ENCODE data around the gene TFF1. TPM values are rescaled to one million over a fixed set of nuclear protein-coding genes. Genes with fewer than 3 reads are reported as not detected.

TFF1 gene
- total RNA-seq, 1 donor from 2014 or later, result not detected

- no peak for DNase-seq (ENCODE audit: low read depth)
Observed at GRCh38 chr21:42382915-42383314, 16.6 kb upstream of the TFF1 start.

- DNase-seq (ENCODE audit: low read depth), result peak; percentile 19
Observed at GRCh38 chr21:42381347-42381984, 15.1 kb upstream of the TFF1 start.

- DNase-seq (ENCODE audit: low read depth), result no peak
Observed at GRCh38 chr21:42379426-42380215, 13.3 kb upstream of the TFF1 start.

DNA sequence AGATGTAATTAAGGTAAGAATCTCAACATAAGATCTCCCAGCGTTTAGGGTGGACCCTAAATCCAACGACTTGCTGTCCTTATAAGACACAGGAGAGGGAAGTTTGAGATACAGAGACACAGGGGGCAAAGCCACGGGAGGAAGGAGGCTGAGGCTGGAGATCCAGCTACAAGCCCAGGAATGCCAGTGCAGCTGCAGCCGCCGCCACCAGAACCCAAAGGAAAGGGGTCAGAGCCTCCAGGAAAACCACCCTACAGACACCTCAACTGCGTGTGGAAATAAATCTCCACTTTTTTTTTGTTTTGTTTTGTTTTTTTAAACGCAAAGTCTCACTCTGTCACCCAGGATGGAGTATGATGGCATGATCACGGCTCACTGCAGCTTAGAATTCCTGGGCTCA is 12.1 kb upstream of the TFF1 start:
- no peak for DNase-seq (ENCODE audit: low read depth)

DNA sequence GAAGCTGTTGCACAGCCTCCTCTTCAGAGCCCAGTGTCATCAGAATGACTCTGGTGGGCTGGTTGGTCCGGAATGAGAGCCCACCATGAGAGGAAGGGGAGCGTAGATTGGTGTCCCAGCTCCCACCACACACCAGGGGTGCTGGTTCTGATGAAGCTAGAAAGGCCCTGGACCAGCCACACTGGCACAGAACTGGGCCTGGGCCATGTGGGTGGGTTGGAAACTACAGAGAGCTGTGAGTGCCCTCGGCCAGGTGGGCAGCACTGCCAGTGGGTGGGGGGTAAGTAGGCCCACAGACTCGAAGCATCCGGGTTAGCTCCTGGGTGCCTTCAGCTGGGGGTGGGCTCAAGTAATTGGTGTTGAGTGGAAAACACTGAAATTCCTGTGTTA is 11.6 kb upstream of the TFF1 start:
- DNase-seq (ENCODE audit: low read depth), result no peak

DNA sequence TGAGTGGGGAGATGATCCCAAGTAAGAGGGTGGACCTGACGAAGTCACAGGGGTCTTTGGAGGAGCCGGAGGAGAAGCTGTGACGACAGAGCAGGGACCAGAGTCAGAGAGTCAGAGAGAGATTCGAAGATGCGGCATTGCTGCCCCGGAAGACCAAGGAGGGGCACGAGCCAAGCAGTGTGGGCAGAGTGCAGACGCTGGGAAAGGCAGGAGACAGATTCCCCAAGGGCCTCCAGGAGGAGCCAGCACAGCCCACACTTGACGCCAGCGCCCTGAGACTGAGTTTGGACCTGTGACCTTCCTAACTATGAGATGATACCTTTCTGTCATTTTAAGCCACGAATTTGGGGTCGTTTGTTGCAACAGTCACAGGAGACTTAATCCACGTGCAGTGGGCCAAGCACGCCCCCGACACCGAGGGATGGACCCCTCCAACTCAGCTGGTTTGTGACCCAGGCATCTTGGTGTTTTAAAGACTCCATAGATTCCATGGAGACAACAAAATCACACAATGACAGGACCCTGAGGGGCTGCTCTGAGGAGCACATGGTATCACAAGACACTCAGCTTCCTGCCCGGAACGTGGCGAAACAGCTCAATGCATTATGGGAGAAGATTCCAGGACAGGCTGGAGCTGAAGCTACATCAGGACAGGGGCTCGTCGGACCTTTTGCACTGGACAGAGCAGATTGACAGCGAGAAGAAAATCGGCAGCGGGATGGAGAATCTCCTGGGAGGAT is 11.0 kb upstream of the TFF1 start:
- DNase-seq (ENCODE audit: low read depth), result no peak

- DNase-seq (ENCODE audit: low read depth), result no peak
Observed at GRCh38 chr21:42376338-42376982, 10.1 kb upstream of the TFF1 start.

DNA sequence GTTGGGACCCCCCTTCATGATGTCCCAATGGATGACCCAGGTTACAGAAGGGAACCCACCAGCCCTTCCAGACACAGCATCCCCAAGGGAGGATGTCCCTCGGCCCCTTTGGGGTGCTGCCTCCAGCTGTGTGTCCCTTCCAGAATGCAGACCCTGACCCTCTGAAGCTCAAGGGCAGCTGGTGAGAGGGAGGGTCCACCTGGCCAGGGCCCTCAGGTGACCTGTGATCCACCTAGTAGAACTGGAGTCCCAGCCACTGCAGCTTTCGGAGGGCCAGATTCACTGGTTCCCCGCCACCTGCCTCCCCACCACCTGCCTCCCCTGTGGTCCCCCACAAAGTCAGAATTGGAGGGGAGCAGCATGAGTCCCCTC is 9.6 kb upstream of the TFF1 start:
- DNase-seq (ENCODE audit: low read depth), result no peak

- DNase-seq (ENCODE audit: low read depth), result no peak
Observed at GRCh38 chr21:42375506-42375905, 9.2 kb upstream of the TFF1 start.

DNA sequence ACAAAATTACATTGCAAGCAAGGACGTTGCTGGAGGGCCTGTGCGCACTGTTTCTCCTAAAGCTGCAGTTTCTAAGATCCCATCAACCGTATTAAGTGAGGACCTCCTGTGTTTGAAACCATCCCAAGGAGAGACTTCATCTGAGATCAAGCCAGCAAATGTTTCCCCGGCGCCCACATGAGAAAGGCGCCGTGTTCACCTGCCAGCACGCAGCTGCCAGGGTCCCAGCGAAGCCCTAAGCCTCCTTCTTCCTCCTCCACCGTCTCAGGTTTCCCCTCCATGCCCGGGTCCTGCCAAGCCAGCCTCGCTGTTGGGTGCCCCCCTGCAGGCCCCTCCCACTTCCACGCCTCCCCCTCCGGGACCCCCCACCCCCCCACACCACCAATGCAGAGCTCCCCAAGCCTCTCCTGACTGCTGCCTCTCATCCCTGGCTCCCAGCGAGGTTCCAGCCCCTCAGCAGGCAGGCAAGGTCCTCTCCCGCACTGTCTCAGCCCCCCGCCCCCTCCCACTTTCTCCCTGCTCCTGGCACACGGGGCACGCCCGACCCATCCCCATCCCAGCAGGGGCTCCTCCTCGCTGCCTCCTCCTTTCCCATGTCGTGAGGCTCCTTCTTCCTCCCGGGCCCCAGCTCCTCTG is 8.6 kb upstream of the TFF1 start:
- no peak for DNase-seq (ENCODE audit: low read depth)

GRCh38 chr21:42374457-42374856 is 8.1 kb upstream of the TFF1 start:
- no peak for DNase-seq (ENCODE audit: low read depth)

- DNase-seq (ENCODE audit: low read depth), result no peak
Observed at GRCh38 chr21:42373908-42374455, 7.6 kb upstream of the TFF1 start.

DNA sequence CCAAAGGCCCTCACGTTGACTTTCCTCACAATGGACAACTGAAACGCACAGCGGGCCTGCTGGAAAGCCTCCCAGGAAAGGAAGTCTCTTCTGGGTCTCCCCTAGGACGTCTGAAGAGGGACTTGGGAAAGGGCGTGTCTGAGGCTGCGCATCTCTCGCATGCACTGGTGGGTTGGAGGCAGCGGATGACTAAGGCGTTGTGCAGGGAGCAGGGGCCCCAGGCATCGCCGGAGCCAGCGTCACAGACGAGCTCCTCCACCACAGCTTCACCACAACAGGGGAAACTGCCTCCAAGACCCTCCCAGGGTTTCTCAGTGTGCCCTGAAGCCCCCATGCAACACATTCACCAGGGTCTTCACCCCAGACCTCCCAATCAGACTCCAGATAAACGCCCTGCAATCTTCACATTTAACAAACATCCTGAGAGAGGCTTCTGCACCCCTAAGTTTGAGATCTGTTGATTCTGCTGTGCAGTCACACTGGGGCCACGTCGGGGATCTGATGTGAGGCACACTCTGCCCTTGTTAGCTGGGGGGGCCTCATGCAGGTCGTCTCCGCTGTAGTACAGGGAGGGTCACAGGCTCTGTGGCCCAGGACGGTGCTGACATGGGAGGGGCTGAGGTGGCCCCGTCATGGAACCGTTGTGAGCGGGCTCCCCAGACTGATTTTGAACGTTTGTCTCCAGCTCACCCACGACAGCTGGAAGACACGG is 7.0 kb upstream of the TFF1 start:
- no peak for DNase-seq (ENCODE audit: low read depth)

DNA sequence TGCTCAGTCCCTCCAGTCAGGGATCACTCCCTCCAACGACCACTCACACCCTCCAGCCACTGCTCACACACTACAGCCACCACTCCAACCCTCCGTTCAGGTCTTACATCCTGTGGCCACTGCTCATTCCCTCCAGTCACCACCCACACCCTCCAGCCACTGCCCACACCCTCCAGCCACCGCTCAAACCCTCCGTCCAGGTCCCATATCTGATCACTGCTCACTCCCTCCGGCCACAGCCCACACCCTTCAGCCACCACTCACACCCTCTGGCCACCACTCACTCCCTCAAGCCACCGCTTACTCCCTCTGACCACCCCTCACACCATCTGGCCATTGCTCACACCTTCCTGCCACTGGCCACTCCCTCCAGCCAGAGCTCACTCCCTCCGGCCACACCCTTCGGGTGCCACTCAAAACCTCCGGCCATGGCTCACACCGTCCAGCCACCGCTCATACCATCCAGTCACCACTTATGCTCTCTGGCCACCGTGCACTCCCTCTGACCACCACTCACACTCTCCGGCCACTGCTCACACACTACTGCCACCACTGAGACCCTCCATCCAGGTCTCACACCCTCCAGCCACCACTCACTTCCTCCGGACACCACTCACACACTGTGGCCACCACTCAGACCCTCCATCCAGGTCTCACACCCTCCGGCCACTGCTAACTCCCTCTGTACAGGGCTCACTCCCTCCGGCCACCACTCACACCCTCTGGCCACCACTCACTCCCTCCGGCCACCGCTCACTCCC is 4.7 kb upstream of the TFF1 start:
- no peak for DNase-seq (ENCODE audit: low read depth)

GRCh38 chr21:42369821-42370220 is 3.5 kb upstream of the TFF1 start:
- DNase-seq (ENCODE audit: low read depth), result no peak

- DNase-seq (ENCODE audit: low read depth), result no peak
Observed at GRCh38 chr21:42367367-42368165, 1.2 kb upstream of the TFF1 start.

DNA sequence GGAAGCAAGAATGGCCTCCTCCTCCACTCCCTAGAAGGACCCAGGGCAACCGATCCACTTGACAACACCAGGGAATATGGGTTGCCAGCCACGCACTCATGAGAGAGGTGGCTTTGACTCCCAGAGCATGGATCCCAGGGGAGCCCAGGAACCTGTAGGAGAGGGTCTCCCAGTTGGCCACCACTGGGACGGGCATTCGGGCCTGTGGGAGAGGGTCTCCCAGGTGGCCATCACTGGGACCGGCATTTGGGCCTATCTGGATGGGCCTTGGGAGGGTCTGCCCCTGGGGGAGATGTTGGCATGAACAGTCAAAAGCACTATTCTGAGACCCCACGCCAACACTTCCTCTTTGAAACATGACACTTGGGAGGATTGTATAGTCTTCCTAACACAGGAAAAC is 565 bp downstream of the TFF1 start:
- DNase-seq (ENCODE audit: low read depth), result no peak

GRCh38 chr21:42364304-42364865 is 1.9 kb downstream of the TFF1 start:
- DNase-seq (ENCODE audit: low read depth), result no peak

- DNase-seq (ENCODE audit: low read depth), result peak; percentile 21
Observed at GRCh38 chr21:42363312-42363711, 3.0 kb downstream of the TFF1 start.

Measured in renal cortical epithelial cell (primary cell).